Measurements from ENCODE around the gene PRSS1.
"Not testable (repeated sequence)": the region's sequence is repeated elsewhere in the genome, so short reads cannot be mapped to it uniquely, and the experiment has no call there.

PRSS1 gene

GRCh38 chr7:142774826-142775225, 25.6 kb downstream of the PRSS1 start:
- DNase-seq, result no peak

DNA sequence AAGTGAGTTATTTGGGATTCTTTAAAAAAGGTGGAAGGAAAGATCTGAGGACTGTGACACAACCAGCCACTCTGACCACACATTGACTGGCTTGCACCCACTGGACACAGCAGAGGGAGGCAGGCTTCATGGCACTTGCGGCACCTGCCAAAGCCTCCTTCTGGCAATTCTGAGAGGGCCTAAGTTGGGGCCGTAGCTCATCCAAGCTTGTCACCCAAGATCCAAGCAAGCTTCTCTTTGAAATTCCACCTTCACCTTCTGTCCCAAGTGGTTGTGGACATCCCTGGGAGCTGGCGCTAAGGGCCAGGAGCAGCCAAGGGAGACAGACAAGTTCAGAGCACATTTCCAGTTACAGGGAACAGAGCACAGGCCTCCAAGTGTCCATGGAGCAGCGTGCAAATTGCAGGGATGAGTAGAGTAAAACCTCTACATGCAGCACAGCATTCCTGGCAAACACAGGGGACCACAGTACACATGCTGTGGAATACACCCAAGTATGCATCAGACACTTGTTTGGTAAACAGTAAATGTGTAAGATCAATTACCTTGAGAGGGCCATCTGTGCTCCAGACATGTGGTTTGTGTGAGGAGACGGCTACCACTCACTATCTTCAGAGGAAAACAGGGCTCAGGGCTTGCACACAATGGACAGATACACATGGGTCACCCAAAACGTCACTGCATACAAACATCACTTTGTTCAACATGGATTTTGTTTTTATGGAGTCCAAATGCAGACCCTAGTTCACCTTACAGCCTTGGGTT, 26.3 kb downstream of the PRSS1 start:
- DNase-seq, result not testable (repeated sequence)

GRCh38 chr7:142776206-142776844, 27.1 kb downstream of the PRSS1 start:
- DNase-seq, result no peak

DNA sequence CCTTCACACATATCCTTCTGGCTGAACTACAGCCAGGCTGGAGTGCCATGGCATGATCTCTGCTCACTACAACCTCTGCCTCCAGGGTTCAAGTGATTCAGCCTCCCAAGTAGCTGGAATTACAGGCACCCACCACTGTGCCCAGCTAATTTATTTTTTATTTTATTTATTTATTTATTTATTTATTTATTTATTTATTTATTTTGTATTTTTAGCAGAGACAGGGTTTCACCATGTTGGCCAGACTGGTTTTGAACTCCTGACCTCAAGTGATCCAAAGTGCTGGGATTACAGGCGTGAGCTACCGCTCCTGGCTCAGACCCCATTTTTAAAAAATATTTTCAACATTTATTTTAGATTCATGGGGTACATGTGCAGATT, 27.6 kb downstream of the PRSS1 start:
- DNase-seq, result not testable (repeated sequence)

GRCh38 chr7:142777318-142777717, 28.0 kb downstream of the PRSS1 start:
- DNase-seq, result no peak

DNA sequence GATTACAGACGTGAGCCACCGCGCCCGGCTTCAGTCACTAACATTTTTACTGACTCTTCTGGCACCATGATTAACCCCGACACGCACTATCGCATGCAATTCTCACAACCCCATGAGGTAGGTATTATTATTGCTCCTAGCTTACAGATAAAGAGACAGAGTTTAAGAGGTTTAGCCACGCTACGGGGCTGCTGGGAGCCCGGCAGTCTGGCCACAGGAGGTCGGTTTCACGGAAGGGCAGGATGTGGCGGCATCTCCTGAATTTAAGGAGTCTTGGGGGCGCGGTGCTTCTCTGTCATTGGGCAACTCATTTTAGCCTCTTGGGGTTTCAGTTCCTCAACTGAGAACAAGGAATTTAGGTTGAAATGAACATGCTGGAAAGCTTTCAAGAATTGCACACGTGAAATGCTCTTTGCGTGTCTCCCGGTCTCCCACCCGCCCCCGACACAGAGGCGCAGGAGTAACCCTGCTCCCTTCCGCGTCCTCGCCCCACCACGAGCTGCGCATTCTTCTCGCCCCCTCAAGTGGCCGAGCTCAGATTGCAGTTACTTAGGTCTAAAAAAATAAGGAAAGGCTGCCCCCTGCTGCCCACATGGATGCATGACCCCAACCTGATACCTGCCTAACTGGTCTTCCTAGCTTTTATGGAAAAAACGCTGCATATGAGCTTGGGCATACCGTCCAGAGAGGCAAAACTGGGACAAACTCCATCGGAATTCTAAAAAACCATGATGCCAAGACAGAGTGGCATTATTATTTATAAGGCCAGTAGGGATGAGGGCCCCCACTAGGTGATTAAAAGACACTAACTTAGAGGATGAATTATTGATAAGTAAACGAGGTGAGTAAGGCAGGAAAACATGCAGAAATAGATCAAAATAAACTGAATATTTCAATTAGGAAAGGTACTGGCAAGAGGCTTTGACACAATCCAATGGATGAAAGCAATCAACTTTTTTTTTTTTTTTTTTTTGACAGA, 33.9 kb downstream of the PRSS1 start:
- peak in 5 of 6 experiments; percentile 59 to 76 (median 65) for DNase-seq

GRCh38 chr7:142784096-142784495, 34.8 kb downstream of the PRSS1 start:
- DNase-seq, result no peak

DNA sequence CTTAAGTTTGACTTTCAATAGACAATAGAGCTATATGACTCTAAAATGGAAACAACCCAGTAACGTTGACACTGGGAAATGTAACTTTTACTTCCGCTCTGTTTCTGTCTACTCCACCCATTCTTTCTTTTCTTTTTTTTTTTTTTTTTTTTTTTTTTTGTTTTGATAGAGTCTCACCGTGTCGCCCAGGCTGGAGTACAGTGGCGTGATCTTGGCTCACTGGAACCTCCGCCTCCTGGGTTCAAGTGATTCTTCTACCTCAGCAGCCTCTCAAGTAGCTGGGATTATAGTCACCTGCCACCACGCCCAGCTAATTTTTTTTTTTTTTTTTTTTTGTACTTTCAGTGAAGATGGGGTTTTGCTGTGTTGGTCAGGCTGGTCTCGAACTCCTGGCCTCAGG, 35.4 kb downstream of the PRSS1 start:
- peak in 4 of 6 experiments; percentile 44 to 75 (median 62) for DNase-seq

GRCh38 chr7:142785841-142786250, 36.6 kb downstream of the PRSS1 start:
- DNase-seq, result peak; percentile 59 to 85 (median 81)

DNA sequence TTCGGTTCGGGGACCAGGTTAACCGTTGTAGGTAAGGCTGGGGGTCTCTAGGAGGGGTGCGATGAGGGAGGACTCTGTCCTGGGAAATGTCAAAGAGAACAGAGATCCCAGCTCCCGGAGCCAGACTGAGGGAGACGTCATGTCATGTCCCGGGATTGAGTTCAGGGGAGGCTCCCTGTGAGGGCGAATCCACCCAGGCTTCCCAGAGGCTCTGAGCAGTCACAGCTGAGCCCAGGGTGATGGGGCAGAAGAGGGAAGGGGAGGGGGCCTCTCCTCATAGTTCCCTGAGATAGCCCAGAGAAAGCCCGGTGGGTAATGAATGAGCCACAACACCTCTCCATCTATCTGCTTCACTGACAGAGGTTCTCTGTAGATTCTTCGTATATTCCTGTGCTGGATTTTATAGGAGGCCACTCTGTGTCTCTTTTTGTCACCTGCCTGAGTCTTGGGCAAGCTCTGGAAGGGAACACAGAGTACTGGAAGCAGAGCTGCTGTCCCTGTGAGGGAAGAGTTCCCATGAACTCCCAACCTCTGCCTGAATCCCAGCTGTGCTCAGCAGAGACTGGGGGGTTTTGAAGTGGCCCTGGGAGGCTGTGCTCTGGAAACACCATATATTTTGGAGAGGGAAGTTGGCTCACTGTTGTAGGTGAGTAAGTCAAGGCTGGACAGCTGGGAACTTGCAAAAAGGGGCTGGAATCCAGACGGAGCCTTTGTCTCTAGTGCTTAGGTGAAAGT, 37.9 kb downstream of the PRSS1 start:
- DNase-seq, result no peak

DNA sequence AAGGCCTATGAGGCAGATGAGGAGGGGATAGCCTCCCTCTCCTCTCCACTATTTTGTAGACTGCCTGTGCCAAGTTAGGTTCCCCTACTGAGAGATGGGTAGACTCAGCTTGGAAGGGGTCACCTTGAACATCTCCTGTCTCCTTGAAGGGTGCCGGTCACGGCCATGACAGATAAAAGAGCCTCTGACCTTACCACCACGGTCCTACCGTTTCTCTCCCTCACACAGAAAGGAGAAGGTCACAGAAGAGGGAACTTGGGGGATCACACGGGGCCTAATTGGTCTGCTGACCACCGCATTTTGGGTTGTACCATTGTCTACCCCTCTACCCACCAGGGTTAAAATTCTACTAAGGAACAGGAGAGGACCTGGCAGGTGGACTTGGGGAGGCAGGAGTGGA, 38.5 kb downstream of the PRSS1 start:
- DNase-seq, result no peak

DNA sequence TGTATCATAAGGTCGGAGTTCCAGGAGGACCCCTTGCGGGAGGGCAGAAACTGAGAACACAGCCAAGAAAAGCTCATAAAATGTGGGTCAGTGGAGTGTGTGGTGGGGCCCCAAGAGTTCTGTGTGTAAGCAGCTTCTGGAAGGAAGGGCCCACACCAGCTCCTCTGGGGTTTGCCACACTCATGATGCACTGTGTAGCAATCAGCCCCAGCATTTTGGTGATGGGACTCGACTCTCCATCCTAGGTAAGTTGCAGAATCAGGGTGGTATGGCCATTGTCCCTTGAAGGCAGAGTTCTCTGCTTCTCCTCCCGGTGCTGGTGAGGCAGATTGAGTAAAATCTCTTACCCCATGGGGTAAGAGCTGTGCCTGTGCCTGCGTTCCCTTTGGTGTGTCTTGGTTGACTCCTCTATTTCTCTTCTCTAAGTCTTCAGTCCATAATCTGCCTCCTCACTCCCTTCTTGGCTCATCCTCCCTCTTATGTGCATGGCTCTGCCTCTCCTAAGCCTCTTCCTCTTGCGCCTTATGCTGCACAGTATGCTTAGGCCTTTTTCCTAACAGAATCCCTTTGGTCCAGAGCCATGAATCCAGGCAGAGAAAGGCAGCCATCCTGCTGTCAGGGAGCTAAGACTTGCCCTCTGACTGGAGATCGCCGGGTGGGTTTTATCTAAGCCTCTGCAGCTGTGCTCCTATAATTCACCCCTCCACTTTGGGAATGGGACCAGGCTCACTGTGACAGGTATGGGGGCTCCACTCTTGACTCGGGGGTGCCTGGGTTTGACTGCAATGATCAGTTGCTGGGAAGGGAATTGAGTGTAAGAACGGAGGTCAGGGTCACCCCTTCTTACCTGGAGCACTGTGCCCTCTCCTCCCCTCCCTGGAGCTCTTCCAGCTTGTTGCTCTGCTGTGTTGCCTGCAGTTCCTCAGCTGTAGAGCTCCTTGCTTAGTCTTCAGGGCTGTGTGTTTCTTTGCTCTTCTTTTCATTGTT, 39.3 kb downstream of the PRSS1 start:
- DNase-seq, result no peak

GRCh38 chr7:142789441-142789840, 40.2 kb downstream of the PRSS1 start:
- no peak for DNase-seq

- DNase-seq, result no peak
Observed at GRCh38 chr7:142790056-142790455, 40.8 kb downstream of the PRSS1 start.

- no peak for DNase-seq
Observed at GRCh38 chr7:142790555-142790954, 41.3 kb downstream of the PRSS1 start.

DNA sequence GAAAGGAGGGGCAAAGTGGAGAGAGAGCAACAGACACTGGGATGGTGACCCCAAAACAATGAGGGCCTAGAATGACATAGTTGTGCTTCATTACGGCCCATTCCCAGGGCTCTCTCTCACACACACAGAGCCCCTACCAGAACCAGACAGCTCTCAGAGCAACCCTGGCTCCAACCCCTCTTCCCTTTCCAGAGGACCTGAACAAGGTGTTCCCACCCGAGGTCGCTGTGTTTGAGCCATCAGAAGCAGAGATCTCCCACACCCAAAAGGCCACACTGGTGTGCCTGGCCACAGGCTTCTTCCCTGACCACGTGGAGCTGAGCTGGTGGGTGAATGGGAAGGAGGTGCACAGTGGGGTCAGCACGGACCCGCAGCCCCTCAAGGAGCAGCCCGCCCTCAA, 42.2 kb downstream of the PRSS1 start:
- DNase-seq, result no peak

GRCh38 chr7:142792129-142792528, 42.9 kb downstream of the PRSS1 start:
- no peak for DNase-seq

GRCh38 chr7:142792593-142792992, 43.3 kb downstream of the PRSS1 start:
- no peak for DNase-seq

DNA sequence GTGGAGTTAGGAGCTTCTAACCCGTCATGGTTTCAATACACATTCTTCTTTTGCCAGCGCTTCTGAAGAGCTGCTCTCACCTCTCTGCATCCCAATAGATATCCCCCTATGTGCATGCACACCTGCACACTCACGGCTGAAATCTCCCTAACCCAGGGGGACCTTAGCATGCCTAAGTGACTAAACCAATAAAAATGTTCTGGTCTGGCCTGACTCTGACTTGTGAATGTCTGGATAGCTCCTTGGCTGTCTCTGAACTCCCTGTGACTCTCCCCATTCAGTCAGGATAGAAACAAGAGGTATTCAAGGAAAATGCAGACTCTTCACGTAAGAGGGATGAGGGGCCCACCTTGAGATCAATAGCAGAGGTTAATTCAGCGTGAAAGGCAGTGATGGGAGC, 43.9 kb downstream of the PRSS1 start:
- no peak for DNase-seq

- peak in 5 of 6 experiments; percentile 44 to 73 (median 65) for DNase-seq
Observed at GRCh38 chr7:142795339-142795863, 46.1 kb downstream of the PRSS1 start.

GRCh38 chr7:142796001-142796500, 46.8 kb downstream of the PRSS1 start:
- DNase-seq, result no peak
